PC-3 (cell line): ENCODE measurements around the gene MMP3. TPM values are rescaled to one million over a fixed set of nuclear protein-coding genes. Genes with fewer than 3 reads are reported as not detected.
"Not testable (repeated sequence)": the region's sequence is repeated elsewhere in the genome, so short reads cannot be mapped to it uniquely, and the experiment has no call there.

Experiments used
- ATAC-seq: fragments of 200-7000 bp; cut with Tn5 transposase; 2 replicates; pipeline ENCODE4 v1.9.1; 2020; ENCODE audit warnings: mild to moderate bottlenecking, moderate library complexity
- BruUV-seq: library from RNA; stranded (reverse); fragments of 400-500 nt; replicated peaks from 2 replicates; lab custom pipeline; 2021; lab: Mats Ljungman, UMichigan
- CTCF ChIA-PET: fragments of 300-600 bp; sonication (Branson Sonifier 250); formaldehyde crosslinking; loops from one replicate; lab custom pipeline; 2022; ENCODE audit warnings: antibody characterized with exemption; lab: Charles Lee
- POLR2A ChIA-PET: fragments of 300-600 bp; sonication (Branson Sonifier 250); formaldehyde crosslinking; loops from one replicate; lab custom pipeline; 2022; ENCODE audit warnings: antibody characterized with exemption; ENCODE audit not compliant: unreplicated experiment; lab: Charles Lee
- DNase-seq: peaks from one replicate; pipeline ENCODE4 v3.0.0-alpha.2; 2015
- H2AFZ ChIP-seq: fragments of 300-600 bp; sonication (generic); 2 replicates; pipeline ENCODE4 v1.6.0; 2016; ENCODE audit warnings: antibody characterized with exemption, low read length
- H3F3A ChIP-seq: fragments of 300-600 bp; sonication (generic); one replicate; pipeline ENCODE4 v1.6.0; 2017; ENCODE audit warnings: antibody characterized with exemption, low read length, control low read depth, mild to moderate bottlenecking; ENCODE audit not compliant: unreplicated experiment
- H3K27ac ChIP-seq: fragments of 300-600 bp; sonication (generic); 2 replicates; pipeline ENCODE4 v1.5.1; 2016; ENCODE audit warnings: mild to moderate bottlenecking, low read length
- H3K27me3 ChIP-seq: fragments of 300-600 bp; sonication (generic); 2 replicates; pipeline ENCODE4 v1.6.1; 2016; ENCODE audit warnings: low read length, mixed read lengths
- H3K36me3 ChIP-seq: fragments of 300-600 bp; sonication (generic); 2 replicates; pipeline ENCODE4 v1.6.1; 2016; ENCODE audit warnings: low read depth, mixed run types, low read length, mixed read lengths
- H3K4me1 ChIP-seq: fragments of 300-600 bp; sonication (generic); 2 replicates; pipeline ENCODE4 v1.5.1; 2016; ENCODE audit warnings: low read length; ENCODE audit not compliant: insufficient read depth
- H3K4me2 ChIP-seq: fragments of 300-600 bp; sonication (generic); 2 replicates; pipeline ENCODE4 v1.6.0; 2016; ENCODE audit warnings: low read length
- H3K4me3 ChIP-seq: fragments of 300-600 bp; sonication (generic); 2 replicates; pipeline ENCODE4 v1.5.1; 2016; ENCODE audit warnings: mild to moderate bottlenecking, low read length, mixed read lengths
- H3K79me2 ChIP-seq: fragments of 300-600 bp; sonication (generic); 2 replicates; pipeline ENCODE4 v1.6.1; 2017; ENCODE audit warnings: low read length, mixed read lengths
- H3K9ac ChIP-seq: fragments of 300-600 bp; sonication (generic); 2 replicates; pipeline ENCODE4 v1.6.0; 2016; ENCODE audit warnings: mild to moderate bottlenecking, low read length
- H3K9me2 ChIP-seq: fragments of 300-600 bp; sonication (generic); replicated peaks from 2 replicates; pipeline ENCODE4 v1.6.1; 2016; ENCODE audit warnings: mixed run types, low read length, mixed read lengths
- H3K9me3 ChIP-seq: fragments of 300-600 bp; sonication (generic); 2 replicates; pipeline ENCODE4 v1.6.1; 2016; ENCODE audit warnings: low read length, mixed read lengths
- H4K20me1 ChIP-seq: fragments of 300-600 bp; sonication (generic); 2 replicates; pipeline ENCODE4 v1.6.1; 2016; ENCODE audit warnings: low read length, mixed read lengths
- CTCF ChIP-seq: fragments of 300-600 bp; sonication (generic); conservative IDR thresholded peaks from 2 replicates; pipeline ENCODE4 v1.5.1; 2017; ENCODE audit warnings: antibody characterized with exemption, low read depth, mild to moderate bottlenecking, low read length
- EZH2 ChIP-seq: fragments of 300-600 bp; sonication (generic); IDR thresholded peaks from one replicate; pipeline ENCODE4 v1.6.1; 2017; ENCODE audit warnings: antibody characterized with exemption, mild to moderate bottlenecking, low read length; ENCODE audit not compliant: unreplicated experiment
- EZH2phosphoT487 ChIP-seq: fragments of 300-600 bp; sonication (generic); IDR thresholded peaks from 2 replicates; pipeline ENCODE4 v1.6.1; 2018; ENCODE audit warnings: mild to moderate bottlenecking, antibody characterized with exemption, low read length, borderline replicate concordance
- intact Hi-C: fragments of 100-400 bp; cut with micrococcal nuclease; formaldehyde crosslinking; loops from 2 replicates; pipeline ENCODE4 v1.9.0; 2023
- total RNA-seq: library from RNA; depleted of rRNA; stranded (reverse); fragments of >200 nt; gene quantifications from 2 replicates; pipeline ENCODE4 v1.2.3, GENCODE V29; 2014

MMP3 gene
- total RNA-seq, 1 experiment from 2014 or later: not detected

GRCh38 chr11:102879801-102880200 lies 36.4 kb upstream of the MMP3 start:
- intact Hi-C loops: no loop called here
- Histone ChIP-seq H3K4me1 (no peaks in the 10 kb centered on the region), H3K27ac (no peak overlapping the region), H3K9ac (no peak overlapping the region), H3F3A (no peaks in the 10 kb centered on the region), H3K79me2 (no peaks in the 10 kb centered on the region), H4K20me1 (no peaks in the 10 kb centered on the region), H3K9me3 (no peaks in the 10 kb centered on the region), H3K36me3 (no peaks in the 10 kb centered on the region), H3K4me2 (no peak overlapping the region), H3K27me3 (no peaks in the 10 kb centered on the region), H2AFZ (no peak overlapping the region), H3K4me3 (no peak overlapping the region), H3K9me2 (no peaks in the 10 kb centered on the region)
- CTCF ChIA-PET: no interaction called here
- POLR2A ChIA-PET: no interaction called here
- DNase-seq (no peak), ATAC-seq (no peak)
- no peak for TF ChIP-seq EZH2
- TF ChIP-seq CTCF: no peak
- no peak for TF ChIP-seq EZH2phosphoT487
- BruUV-seq: no TSS peak

GRCh38 chr11:102878595-102878994 lies 35.2 kb upstream of the MMP3 start:
- no peaks in the 10 kb centered on the region for H3K27me3 ChIP-seq
- CTCF ChIA-PET: no interaction called here

GRCh38 chr11:102874852-102875251 lies 31.4 kb upstream of the MMP3 start, which contains the start of gene MMP12:
MMP12 (minus strand) TSS chr11:102874982; CDS start chr11:102874937, 45 bp downstream.
- ChIA-PET CTCF (no interaction called here), POLR2A (no interaction called here)
- no peak within 1 kb of the TSS for H3K4me2 ChIP-seq
- no peaks in the 10 kb centered on the region for H3F3A ChIP-seq
- DNase-seq: no peak
- no peaks in the 10 kb centered on the region for H3K36me3 ChIP-seq
- H3K9me2 ChIP-seq: no peaks in the 10 kb centered on the region
- no peak for ATAC-seq
- no peak within 1 kb of the TSS for H2AFZ ChIP-seq
- H3K9ac ChIP-seq: no peak within 1 kb of the TSS
- H3K27ac ChIP-seq: no peak within 1 kb of the TSS
- intact Hi-C loops: no loop called here
- H3K9me3 ChIP-seq: no peaks in the 10 kb centered on the region
- H3K79me2 ChIP-seq: no peaks in the 10 kb centered on the region
- H3K4me3 ChIP-seq: no peak within 1 kb of the TSS
- BruUV-seq: no TSS peak
- no peaks in the 10 kb centered on the region for H4K20me1 ChIP-seq
- TF ChIP-seq CTCF (no peak), EZH2 (no peak), EZH2phosphoT487 (no peak)
- H3K4me1 ChIP-seq: peaks cover 3% of the 10 kb centered on the region; the same call in 1 of the 2 replicates
- H3K27me3 ChIP-seq: no peaks in the 10 kb centered on the region

More at GRCh38 chr11:102878595-102878994, 35.2 kb upstream of the MMP3 start:
- no peaks in the 10 kb centered on the region for H3K9me3 ChIP-seq
- no peak overlapping the region for H3K9ac ChIP-seq
- BruUV-seq: no TSS peak
- no peaks in the 10 kb centered on the region for H3K79me2 ChIP-seq
- DNase-seq (no peak), ATAC-seq (no peak)
- no peaks in the 10 kb centered on the region for H3K4me1 ChIP-seq
- no peaks in the 10 kb centered on the region for H4K20me1 ChIP-seq
- H3K4me3 ChIP-seq: no peak overlapping the region
- H2AFZ ChIP-seq: no peak overlapping the region
- POLR2A ChIA-PET: no interaction called here
- no peaks in the 10 kb centered on the region for H3F3A ChIP-seq
- H3K27ac ChIP-seq: no peak overlapping the region
- no peaks in the 10 kb centered on the region for H3K9me2 ChIP-seq
- H3K36me3 ChIP-seq: no peaks in the 10 kb centered on the region
- TF ChIP-seq EZH2phosphoT487 (no peak), CTCF (no peak), EZH2 (no peak)
- intact Hi-C loops: no loop called here
- no peak overlapping the region for H3K4me2 ChIP-seq

GRCh38 chr11:102869354-102869964 lies 26.1 kb upstream of the MMP3 start:
- H3K27ac ChIP-seq, H4K20me1 ChIP-seq, POLR2A ChIA-PET, H2AFZ ChIP-seq, H3K9ac ChIP-seq, H3F3A ChIP-seq, H3K9me3 ChIP-seq, H3K27me3 ChIP-seq, BruUV-seq, H3K9me2 ChIP-seq, intact Hi-C loops, H3K4me3 ChIP-seq, H3K36me3 ChIP-seq, H3K79me2 ChIP-seq, CTCF ChIA-PET, H3K4me2 ChIP-seq: not testable (repeated sequence)
- ATAC-seq (peak; percentile 37), DNase-seq (peak; percentile 54)
- H3K4me1 ChIP-seq: peaks cover 11% of the 10 kb centered on the region
